H1 (cell line): Measurements from ENCODE around the gene RFFL. TPM values are rescaled to one million over a fixed set of nuclear protein-coding genes. Genes with fewer than 3 reads are reported as not detected.

ENCODE experiments used
- CTCF ChIA-PET: fragments of 300-600 bp; sonication (Branson Sonifier 250); formaldehyde crosslinking; loops from one replicate; lab custom pipeline; 2021; ENCODE audit not compliant: partially characterized antibody; lab: Charles Lee
- POLR2A ChIA-PET: fragments of 300-600 bp; sonication (Branson Sonifier 250); formaldehyde crosslinking; loops from one replicate; lab custom pipeline; 2021; ENCODE audit warnings: inconsistent platforms; ENCODE audit not compliant: partially characterized antibody; lab: Charles Lee
- DNase-seq, 2 experiments: peaks; one replicate each; pipeline versions ENCODE4 v3.0.0 to v3.0.0-alpha.2; 2010 to 2022; ENCODE audit warnings: low spot score in 2 of 2, low read depth in 1 of 2, mixed read lengths in 1 of 2
- FAIRE-seq: peaks from 2 replicates; lab custom pipeline; 2011; peaks lifted over from hg19 to GRCh38; lab: Jason Lieb, UNC
- H2AFZ ChIP-seq: 2 replicates; pipeline ENCODE4 v1.8.1; 2012; ENCODE audit warnings: low read length, inconsistent platforms
- H2AK5ac ChIP-seq: 2 replicates; pipeline ENCODE4 v1.6.1; 2013; ENCODE audit warnings: low read depth, low read length
- H2BK120ac ChIP-seq: replicated peaks from 2 replicates; pipeline ENCODE3; 2013; ENCODE audit warnings: low read depth, low read length, inconsistent platforms
- H2BK12ac ChIP-seq: 2 replicates; pipeline ENCODE4 v1.6.1; 2013; ENCODE audit warnings: low read depth, low read length
- H2BK15ac ChIP-seq: 2 replicates; pipeline ENCODE4 v1.6.1; 2013; ENCODE audit warnings: low read length
- H2BK20ac ChIP-seq: 2 replicates; pipeline ENCODE4 v1.6.1; 2013; ENCODE audit warnings: low read length
- H2BK5ac ChIP-seq: 2 replicates; pipeline ENCODE4 v1.6.1; 2013; ENCODE audit warnings: low read depth, low read length
- H3K14ac ChIP-seq: 2 replicates; pipeline ENCODE4 v1.6.1; 2013; ENCODE audit warnings: inconsistent platforms; ENCODE audit not compliant: insufficient read length
- H3K18ac ChIP-seq: 2 replicates; pipeline ENCODE4 v1.6.1; 2013; ENCODE audit warnings: low read length; ENCODE audit errors: extremely low read depth
- H3K23ac ChIP-seq: 2 replicates; pipeline ENCODE4 v1.6.1; 2013; ENCODE audit warnings: inconsistent platforms; ENCODE audit not compliant: insufficient read length
- H3K23me2 ChIP-seq: 2 replicates; pipeline ENCODE4 v1.6.1; 2013; ENCODE audit warnings: low read depth, low read length
- H3K27ac ChIP-seq: 2 replicates; pipeline ENCODE4 v1.6.1; 2011; ENCODE audit warnings: low read depth, low read length, inconsistent platforms
- H3K27me3 ChIP-seq, 4 experiments: replicated peaks in 1 of 4; 1 replicate in 1 of 4; 2 replicates in 3 of 4; pipeline versions ENCODE4 v1.6.1 to v1.8.1; 2011 to 2013; ENCODE audit warnings: low read length in 3 of 4, mild to moderate bottlenecking in 3 of 4, inconsistent platforms in 2 of 4, mixed read lengths in 2 of 4, moderate library complexity in 1 of 4; ENCODE audit not compliant: control insufficient read depth in 3 of 4, insufficient read depth in 3 of 4; ENCODE audit errors: extremely low read depth in 1 of 4
- H3K36me3 ChIP-seq, 4 experiments: 2 replicates each; pipeline versions ENCODE4 v1.6.1 to v1.8.1; 2011 to 2013; ENCODE audit warnings: mild to moderate bottlenecking in 4 of 4, low read length in 3 of 4, moderate library complexity in 2 of 4, control low read depth in 1 of 4, inconsistent platforms in 1 of 4; ENCODE audit not compliant: insufficient read depth in 4 of 4, control insufficient read depth in 2 of 4
- H3K4ac ChIP-seq: replicated peaks from 2 replicates; pipeline ENCODE3; 2013; ENCODE audit warnings: low read length, low read depth, mixed read lengths, inconsistent platforms; ENCODE audit not compliant: insufficient read length
- H3K4me1 ChIP-seq, 4 experiments: replicated peaks in 1 of 4; 1 replicate in 1 of 4; 2 replicates in 3 of 4; pipeline versions ENCODE4 v1.6.1 to v1.8.1; 2011 to 2013; ENCODE audit warnings: low read length in 3 of 4, inconsistent platforms in 2 of 4, mixed read lengths in 1 of 4; ENCODE audit not compliant: insufficient read depth in 4 of 4, control insufficient read depth in 3 of 4
- H3K4me2 ChIP-seq, 2 experiments: 2 replicates each; pipeline versions ENCODE4 v1.6.1 to v1.8.1; 2011 to 2013; ENCODE audit warnings: low read depth in 2 of 2, low read length in 2 of 2, control low read depth in 1 of 2, inconsistent platforms in 1 of 2, mild to moderate bottlenecking in 1 of 2; ENCODE audit not compliant: insufficient read depth in 1 of 2
- H3K4me3 ChIP-seq, 4 experiments: fragments of 200-600, 300-600 bp in 1 of 4; sonication (generic), shearing (Covaris generic), sonication (Bioruptor Twin) in 1 of 4; 2 replicates each; pipeline versions ENCODE4 v1.5.1 to v1.8.1; 2011 to 2016; ENCODE audit warnings: low read length in 4 of 4, low read depth in 3 of 4, control low read depth in 2 of 4, inconsistent platforms in 2 of 4, mild to moderate bottlenecking in 2 of 4, mixed read lengths in 1 of 4, moderate library complexity in 1 of 4; ENCODE audit not compliant: insufficient read depth in 2 of 4; ENCODE audit errors: extremely low read depth in 1 of 4
- H3K56ac ChIP-seq: replicated peaks from 2 replicates; pipeline ENCODE3; 2013; ENCODE audit warnings: low read depth, mild to moderate bottlenecking, mixed read lengths, low read length, inconsistent platforms; ENCODE audit not compliant: insufficient read length
- H3K79me1 ChIP-seq: 2 replicates; pipeline ENCODE4 v1.6.1; 2013; ENCODE audit warnings: low read depth, low read length, control low read depth
- H3K79me2 ChIP-seq, 2 experiments: 2 replicates each; pipeline versions ENCODE4 v1.6.1 to v1.8.1; 2012 to 2013; ENCODE audit warnings: low read length in 2 of 2, mild to moderate bottlenecking in 2 of 2, inconsistent platforms in 1 of 2; ENCODE audit not compliant: insufficient read depth in 2 of 2, control insufficient read depth in 1 of 2
- H3K9ac ChIP-seq, 4 experiments: replicated peaks in 1 of 4; 1 replicate in 1 of 4; 2 replicates in 3 of 4; pipeline versions ENCODE4 v1.6.1 to v1.8.1; 2011 to 2013; ENCODE audit warnings: low read depth in 3 of 4, low read length in 3 of 4, control low read depth in 2 of 4, mild to moderate bottlenecking in 2 of 4, moderate library complexity in 2 of 4, inconsistent platforms in 1 of 4; ENCODE audit errors: extremely low read depth in 1 of 4
- H3K9me3 ChIP-seq, 2 experiments: 2 replicates each; pipeline versions ENCODE4 v1.6.1 to v1.8.1; 2012 to 2013; ENCODE audit warnings: mild to moderate bottlenecking in 2 of 2, moderate library complexity in 2 of 2, control low read depth in 1 of 2, inconsistent platforms in 1 of 2, low read depth in 1 of 2, low read length in 1 of 2, mixed read lengths in 1 of 2; ENCODE audit not compliant: insufficient read depth in 2 of 2
- H4K20me1 ChIP-seq, 2 experiments: replicated peaks in 1 of 2; 2 replicates each; pipeline versions ENCODE3 to v1.8.1; 2011 to 2013; ENCODE audit warnings: inconsistent platforms in 2 of 2, low read length in 2 of 2, mild to moderate bottlenecking in 1 of 2; ENCODE audit not compliant: insufficient read depth in 2 of 2, control insufficient read depth in 1 of 2
- H4K5ac ChIP-seq: 2 replicates; pipeline ENCODE4 v1.6.1; 2013; ENCODE audit warnings: low read length, low read depth, mixed read lengths, inconsistent platforms; ENCODE audit not compliant: insufficient read length
- H4K8ac ChIP-seq: 2 replicates; pipeline ENCODE4 v1.8.0; 2013; ENCODE audit warnings: mild to moderate bottlenecking, moderate library complexity, low read length, inconsistent platforms; ENCODE audit not compliant: insufficient read depth; ENCODE audit errors: extremely low read depth
- H4K91ac ChIP-seq: replicated peaks from 2 replicates; pipeline ENCODE3; 2013; ENCODE audit warnings: low read length, mixed read lengths, inconsistent platforms; ENCODE audit not compliant: insufficient read length
- CBX8 ChIP-seq: fragments of 300-800, 300-1000 bp; sonication (generic); IDR thresholded peaks from 2 replicates; pipeline ENCODE4 v1.7.1; 2016; ENCODE audit warnings: low read depth, low read length, borderline replicate concordance
- CTBP2 ChIP-seq: IDR thresholded peaks from 2 replicates; pipeline ENCODE4 v1.7.0; 2011; ENCODE audit warnings: borderline replicate concordance, mild to moderate bottlenecking, moderate library complexity, mixed read lengths, low read length; ENCODE audit not compliant: insufficient read depth, insufficient read length
- EGR1 ChIP-seq: IDR thresholded peaks from 2 replicates; pipeline ENCODE4 v1.6.1; 2011; ENCODE audit warnings: low read depth, low read length, borderline replicate concordance
- EP300 ChIP-seq, 2 experiments: IDR thresholded peaks; 1 replicate in 1 of 2; 2 replicates in 1 of 2; pipeline ENCODE4 v1.6.1; 2011 to 2012; ENCODE audit warnings: low read depth in 2 of 2, low read length in 2 of 2, mild to moderate bottlenecking in 2 of 2, borderline replicate concordance in 1 of 2, inconsistent platforms in 1 of 2, moderate library complexity in 1 of 2
- GTF2F1 ChIP-seq: IDR thresholded peaks from 2 replicates; pipeline ENCODE4 v1.6.1; 2012; ENCODE audit warnings: low read depth, low read length, improper control_type of control experiment, borderline replicate concordance
- JUN ChIP-seq: IDR thresholded peaks from 2 replicates; pipeline ENCODE4 v1.6.1; 2011; ENCODE audit warnings: low read depth, mild to moderate bottlenecking, improper control_type of control experiment, low read length
- KDM5A ChIP-seq: fragments of 200-600 bp; IDR thresholded peaks from 2 replicates; pipeline ENCODE4 v1.7.1; 2012; ENCODE audit warnings: mild to moderate bottlenecking, low read length, inconsistent platforms, mixed read lengths
- MAFK ChIP-seq: IDR thresholded peaks from 2 replicates; pipeline ENCODE4 v1.6.1; 2012; ENCODE audit warnings: low read depth, mild to moderate bottlenecking, improper control_type of control experiment, low read length
- RBBP5 ChIP-seq: IDR thresholded peaks from 2 replicates; pipeline ENCODE4 v1.7.1; 2012; ENCODE audit warnings: low read depth, mild to moderate bottlenecking, inconsistent platforms, low read length, moderate library complexity, borderline replicate concordance
- RXRA ChIP-seq: IDR thresholded peaks from 2 replicates; pipeline ENCODE4 v1.6.1; 2011; ENCODE audit warnings: low read depth, mild to moderate bottlenecking, low read length, moderate library complexity; ENCODE audit not compliant: insufficient read depth
- SIN3A ChIP-seq, 2 experiments: IDR thresholded peaks in 1 of 2; conservative IDR thresholded peaks in 1 of 2; 2 replicates each; pipeline ENCODE4 v1.6.1; 2011 to 2012; ENCODE audit warnings: low read length in 2 of 2, improper control_type of control experiment in 1 of 2, low read depth in 1 of 2, mild to moderate bottlenecking in 1 of 2
- SP1 ChIP-seq: IDR thresholded peaks from 2 replicates; pipeline ENCODE4 v1.6.1; 2011; ENCODE audit warnings: low read depth, low read length
- YY1 ChIP-seq: IDR thresholded peaks from 2 replicates; pipeline ENCODE4 v1.6.1; 2011; ENCODE audit warnings: low read depth, mild to moderate bottlenecking, low read length
- WGBS, 2 experiments: shearing (Covaris generic) in 1 of 2; methylation state at CpG; one replicate each; pipeline versions ENCODE4 v1.1.6 to v1.1.7; 2013 to 2015; ENCODE audit warnings: low lambda C conversion rate in 2 of 2, mixed read lengths in 2 of 2, inconsistent platforms in 1 of 2, low coverage in 1 of 2, missing lambda C conversion rate in 1 of 2; ENCODE audit not compliant: insufficient replicate concordance in 2 of 2, insufficient coverage in 1 of 2, insufficient read length in 1 of 2; ENCODE audit errors: extremely low coverage in 1 of 2, missing lambda C conversion rate in 1 of 2; 5-methylcytosine and 5-hydroxymethylcytosine counted together
- polyA plus RNA-seq, 7 experiments: library from polyadenylated mRNA; depleted of rRNA in 3 of 7; stranded (reverse) in 5 of 7; unstranded in 2 of 7; fragments of >200 nt in 5 of 7; fragments of 200-250 nt in 2 of 7; gene quantifications; 1 replicate in 5 of 7; 2 replicates in 1 of 7; 4 replicates in 1 of 7; pipeline versions ENCODE4 v1.2.1 to v1.2.3, GENCODE V29; 2011 to 2013; ENCODE audit warnings: missing spikeins in 2 of 7, mixed read lengths in 2 of 7
- total RNA-seq: library from RNA; stranded (reverse); fragmentation: NEBNext Ultra II Directional; extraction: Animal tissue kit (Norgen Biotek cat#: 25700); gene quantifications from 2 replicates; pipeline ENCODE4 v1.2.1, GENCODE V29; 2021

RFFL gene
- total and polyA plus RNA-seq, 2 of the 8 experiments (the other 6 are each of a cell fraction or from before 2014, with no cell fraction given), result 14.0 to 24.5 TPM

DNA sequence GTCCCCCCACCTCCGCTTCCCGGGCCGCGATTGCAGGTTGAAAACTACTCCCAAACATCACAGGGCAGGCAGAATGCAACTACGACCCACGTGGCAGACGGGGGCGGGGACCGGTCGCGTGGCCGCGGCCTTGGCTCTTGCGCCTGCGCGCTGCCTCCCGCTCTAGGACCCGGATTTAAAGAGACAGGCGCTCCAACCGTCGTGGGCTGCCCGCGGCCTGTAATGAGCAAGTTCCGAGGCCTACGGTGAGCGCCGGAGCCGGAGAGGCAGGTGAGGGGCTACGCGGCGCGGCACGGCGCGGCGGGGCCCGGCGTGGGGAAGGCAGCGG is 83.2 kb downstream of the RFFL start, which contains the start of gene LIG3:
Gene LIG3, plus strand, starts transcription at position 160 of the 328 bp plus-strand sequence. CDS start 2,494 bp downstream, outside the sequence.
- no peak within 1 kb of the TSS for H2BK20ac ChIP-seq
- H3K9me3 ChIP-seq, result no peaks in the 10 kb centered on the region
- H4K5ac ChIP-seq, result peak within 1 kb of the TSS; percentile 90
- peaks cover 0 to 19% (median 4%) of the 10 kb centered on the region in 4 experiments; a peak in 6 of 8 replicates for H3K36me3 ChIP-seq
- WGBS, 2 experiments, result 0% methylated on average over 32 of the region's 39 CpGs; no CpG with 5 or more reads in 1 of the 2 experiments
- peak within 1 kb of the TSS; percentile 67 to 90 for H3K4me2 ChIP-seq
- no peak within 1 kb of the TSS for H3K23ac ChIP-seq
- H3K9ac ChIP-seq, result peak within 1 kb of the TSS; percentile 57 to 98 (median 94)
- peak within 1 kb of the TSS; percentile 51 for H4K91ac ChIP-seq
- no peaks in the 10 kb centered on the region; the same call in 1 of the 2 replicates for H3K23me2 ChIP-seq
- no peak within 1 kb of the TSS for H2AK5ac ChIP-seq
- no peak within 1 kb of the TSS for H3K4ac ChIP-seq
- H3K4me3 ChIP-seq, result peak within 1 kb of the TSS; percentile 72 to 98 (median 76)
- no peak within 1 kb of the TSS for H3K14ac ChIP-seq
- peak within 1 kb of the TSS; percentile 94 for H4K8ac ChIP-seq
- peaks cover 0 to 1% of the 10 kb centered on the region in 2 experiments for H4K20me1 ChIP-seq
- no peak within 1 kb of the TSS for H2BK15ac ChIP-seq
- POLR2A ChIA-PET, result interaction anchor here (0.7 to 4.9 kb wide), 15 partner anchors 12 to 375 kb away, joined by 3 to 44 read pairs (median 6); partner anchors contain the start of genes CCT6B, FNDC8, RFFL and ZNF830
- CTCF ChIA-PET, result no interaction called here
- peaks cover 3 to 45% of the 10 kb centered on the region in 2 experiments for H3K79me2 ChIP-seq
- peak within 1 kb of the TSS; percentile 56 for H3K56ac ChIP-seq
- peaks cover 0 to 6% (median 4%) of the 10 kb centered on the region in 4 experiments; a peak in 4 of 7 replicates for H3K4me1 ChIP-seq
- H3K27me3 ChIP-seq, result no peaks in the 10 kb centered on the region
- peak; percentile 85 to 96 for DNase-seq
- no peak for FAIRE-seq
- no peak within 1 kb of the TSS for H2AFZ ChIP-seq
- H3K79me1 ChIP-seq, result peaks cover 3% of the 10 kb centered on the region; the same call in 1 of the 2 replicates
- H3K27ac ChIP-seq, result peak within 1 kb of the TSS; percentile 91
- 0 out of 2 replicates have a peak within 1 kb of the TSS, but pooled peaks have one; percentile 57 for H2BK5ac ChIP-seq
- H2BK12ac ChIP-seq, result no peak within 1 kb of the TSS
- no peak within 1 kb of the TSS for H2BK120ac ChIP-seq
- no peak within 1 kb of the TSS; the same call in 1 of the 2 replicates for H3K18ac ChIP-seq
- TF ChIP-seq JUN, result no peak
- no peak for TF ChIP-seq RXRA
- TF ChIP-seq SP1, result peak; percentile 67
- no peak for TF ChIP-seq EP300 (IDR thresholded peaks at IDR 0.05; ENCODE audit: borderline replicate concordance in 1 of 2, low read depth in 2 of 2, low read length in 2 of 2)
- TF ChIP-seq YY1, result no peak
- TF ChIP-seq EGR1, result peak; percentile 73
- no peak for TF ChIP-seq KDM5A
- no peak for TF ChIP-seq CBX8
- TF ChIP-seq SIN3A (conservative IDR thresholded peaks at IDR 0.05 in 1 of 2, IDR thresholded peaks at IDR 0.05 in 1 of 2; ENCODE audit: low read depth in 1 of 2, low read length in 2 of 2), result peak; percentile 75 to 77; a peak in 2 of 4 replicates
- no peak for TF ChIP-seq CTBP2
- TF ChIP-seq RBBP5, result no peak; the same call in 1 of the 2 replicates
- TF ChIP-seq MAFK, result no peak
- TF ChIP-seq GTF2F1, result peak; percentile 64; the same call in 1 of the 2 replicates
